ENCODE results near the gene ELAVL1. TPM values are rescaled to one million over a fixed set of nuclear protein-coding genes. Genes with fewer than 3 reads are reported as not detected.
A peak's percentile ranks its signal among the peaks of the same experiment; 100 is the strongest.
"Not testable (repeated sequence)": the region's sequence is repeated elsewhere in the genome, so short reads cannot be mapped to it uniquely, and the experiment has no call there.

Gene ELAVL1
- total RNA-seq, 1 experiment from 2014 or later, result 58.1 TPM

- ChIA-PET POLR2A (interaction anchor here (0.6 to 5.2 kb wide), 3 partner anchors 10 to 629 kb away, joined by 3 to 56 read pairs (median 27); partner anchors contain the start of genes SNAPC2 and TIMM44), CTCF (interaction anchor here (0.6 to 1.6 kb wide), 4 partner anchors 11 to 758 kb away, joined by 3 to 15 read pairs (median 4); partner anchors contain the start of genes SNAPC2 and TIMM44)
- H3K9me3 Mint-ChIP-seq (ENCODE audit: unreplicated experiment), result no peaks in the 10 kb centered on the region
- DNase-seq (ENCODE audit: unreplicated experiment), result no peak
- no peak for TF ChIP-seq CTCF (IDR thresholded peaks at IDR 0.05; ENCODE audit: unreplicated experiment)
- BruUV-seq (replicated peaks), result no TSS peak
- peaks cover 72% of the 10 kb centered on the region for H3K36me3 Mint-ChIP-seq (ENCODE audit: insufficient read depth, unreplicated experiment)
- H3K4me3 Mint-ChIP-seq (ENCODE audit: unreplicated experiment), result no peak overlapping the region
- intact Hi-C loops (cut with micrococcal nuclease), result no loop called here
- H3K4me1 Mint-ChIP-seq (ENCODE audit: insufficient read depth, unreplicated experiment), result peaks cover 13% of the 10 kb centered on the region
- H3K27ac Mint-ChIP-seq (ENCODE audit: low read depth, unreplicated experiment), result peak overlapping the region; percentile 12
- no peaks in the 10 kb centered on the region for H3K27me3 Mint-ChIP-seq (ENCODE audit: insufficient read depth, unreplicated experiment)
Measured at GRCh38 chr19:7930765-7931164, 74.7 kb downstream of the ELAVL1 start.

- H3K27me3 Mint-ChIP-seq (ENCODE audit: insufficient read depth, unreplicated experiment); BruUV-seq (replicated peaks); intact Hi-C loops (cut with micrococcal nuclease); H3K4me3 Mint-ChIP-seq (ENCODE audit: unreplicated experiment); H3K9me3 Mint-ChIP-seq (ENCODE audit: unreplicated experiment): not testable (repeated sequence)
- Mint-ChIP-seq H3K27ac (ENCODE audit: low read depth, unreplicated experiment) (peak overlapping the region; percentile 12), H3K4me1 (ENCODE audit: insufficient read depth, unreplicated experiment) (peaks cover 13% of the 10 kb centered on the region), H3K36me3 (ENCODE audit: insufficient read depth, unreplicated experiment) (peaks cover 69% of the 10 kb centered on the region)
- POLR2A ChIA-PET, result interaction anchor here (1.3 to 5.2 kb wide), 5 partner anchors 10 to 61 kb away, joined by 3 to 56 read pairs (median 15); partner anchors contain the start of genes MAP2K7, SNAPC2 and TIMM44
- DNase-seq (ENCODE audit: unreplicated experiment), result peak; percentile 31
- CTCF ChIA-PET, result interaction anchor here (0.6 to 2.2 kb wide), 6 partner anchors 10 to 1445 kb away, joined by 3 to 15 read pairs (median 4); partner anchors contain the start of genes SNAPC2 and TIMM44
Measured at GRCh38 chr19:7930030-7930429, 75.4 kb downstream of the ELAVL1 start.

GRCh38 chr19:7928741-7929701, 76.4 kb downstream of the ELAVL1 start:
- no peaks in the 10 kb centered on the region for H3K27me3 Mint-ChIP-seq (ENCODE audit: insufficient read depth, unreplicated experiment)
- DNase-seq (ENCODE audit: unreplicated experiment), result peak; percentile 82
- TF ChIP-seq CTCF (IDR thresholded peaks at IDR 0.05; ENCODE audit: unreplicated experiment), result peak; percentile 34
- peak overlapping the region; percentile 93 for H3K27ac Mint-ChIP-seq (ENCODE audit: low read depth, unreplicated experiment)
- intact Hi-C loops (cut with micrococcal nuclease), result no loop called here
- ChIA-PET CTCF (interaction anchor here (0.6 to 2.2 kb wide), 14 partner anchors 8 to 593 kb away, joined by 3 to 14 read pairs (median 4); partner anchors contain the start of genes SNAPC2 and TIMM44), POLR2A (interaction anchor here (0.6 to 5.2 kb wide), 15 partner anchors 9 to 392 kb away, joined by 3 to 56 read pairs (median 3); partner anchors contain the start of genes LRRC8E, MAP2K7, NDUFA7 and PET100)
- BruUV-seq (replicated peaks), result no TSS peak
- H3K36me3 Mint-ChIP-seq (ENCODE audit: insufficient read depth, unreplicated experiment), result peaks cover 63% of the 10 kb centered on the region
- H3K4me3 Mint-ChIP-seq (ENCODE audit: unreplicated experiment), result peak overlapping the region; percentile 62
- peaks cover 13% of the 10 kb centered on the region for H3K4me1 Mint-ChIP-seq (ENCODE audit: insufficient read depth, unreplicated experiment)
- H3K9me3 Mint-ChIP-seq (ENCODE audit: unreplicated experiment), result no peaks in the 10 kb centered on the region

- POLR2A ChIA-PET, result interaction anchor here (0.6 to 5.2 kb wide), 14 partner anchors 8 to 393 kb away, joined by 3 to 56 read pairs (median 4); partner anchors contain the start of genes LRRC8E, MAP2K7, NDUFA7 and PET100
- H3K27me3 Mint-ChIP-seq (ENCODE audit: insufficient read depth, unreplicated experiment), result no peaks in the 10 kb centered on the region
- no peak for TF ChIP-seq CTCF (IDR thresholded peaks at IDR 0.05; ENCODE audit: unreplicated experiment)
- no peaks in the 10 kb centered on the region for H3K9me3 Mint-ChIP-seq (ENCODE audit: unreplicated experiment)
- no peak for DNase-seq (ENCODE audit: unreplicated experiment)
- H3K4me1 Mint-ChIP-seq (ENCODE audit: insufficient read depth, unreplicated experiment), result peaks cover 13% of the 10 kb centered on the region
- CTCF ChIA-PET, result interaction anchor here (0.6 to 2.2 kb wide), 10 partner anchors 8 to 592 kb away, joined by 3 to 14 read pairs (median 4); partner anchors contain the start of genes SNAPC2 and TIMM44
- H3K27ac Mint-ChIP-seq (ENCODE audit: low read depth, unreplicated experiment), result peak overlapping the region; percentile 93
- no TSS peak for BruUV-seq (replicated peaks)
- peaks cover 61% of the 10 kb centered on the region for H3K36me3 Mint-ChIP-seq (ENCODE audit: insufficient read depth, unreplicated experiment)
- peak overlapping the region; percentile 62 for H3K4me3 Mint-ChIP-seq (ENCODE audit: unreplicated experiment)
- intact Hi-C loops (cut with micrococcal nuclease), result no loop called here
Measured at GRCh38 chr19:7928334-7928706, 77.1 kb downstream of the ELAVL1 start.

All from MCF 10A (cell line).